Left ventricle myocardium superior (tissue), 1 donor: ENCODE data around the gene DPP10. TPM values are rescaled to one million over a fixed set of nuclear protein-coding genes. Genes with fewer than 3 reads are reported as not detected.
"Not testable (repeated sequence)": the region's sequence is repeated elsewhere in the genome, so short reads cannot be mapped to it uniquely, and the experiment has no call there.

Experiments used
- ATAC-seq: fragments of 200-7000 bp; cut with Tn5 transposase; one replicate; pipeline ENCODE4 v1.9.1; 2020; ENCODE audit warnings: mild to moderate bottlenecking, moderate library complexity
- DNase-seq: peaks from one replicate; pipeline ENCODE4 v3.0.0-alpha.2; 2020
- intact Hi-C: fragments of 100-400 bp; cut with micrococcal nuclease; formaldehyde crosslinking; loops from one replicate; pipeline ENCODE4 v1.11.0; 2022
- total RNA-seq: library from RNA; stranded (reverse); fragmentation: NEBNext Ultra II Directional; extraction: Animal tissue kit (Norgen Biotek cat#: 25700); gene quantifications from one replicate; pipeline ENCODE4 v1.2.1, GENCODE V29; 2021
- donor health status: DM: no; HTN: yes; CAD: no; lungs with severe emphysema.

The DPP10 gene
- total RNA-seq, 1 donor from 2014 or later: 0.27 TPM

GRCh38 chr2:115070002-115070401 is 627.6 kb downstream of the DPP10 start:
- intact Hi-C loops: no loop called here
- ATAC-seq (no peak), DNase-seq (no peak)

- DNase-seq (no peak), ATAC-seq (no peak)
- intact Hi-C loops: no loop called here
Observed at GRCh38 chr2:115071534-115071933, 629.1 kb downstream of the DPP10 start.

GRCh38 chr2:115075800-115076199 is 633.4 kb downstream of the DPP10 start:
- ATAC-seq (no peak), DNase-seq (no peak)
- intact Hi-C loops: no loop called here

- no peak for DNase-seq
- no peak for ATAC-seq
- intact Hi-C loops: no loop called here
Observed at GRCh38 chr2:115077626-115078025, 635.2 kb downstream of the DPP10 start.

- DNase-seq (no peak), ATAC-seq (no peak)
- intact Hi-C loops: no loop called here
Observed at GRCh38 chr2:115083225-115083624, 640.8 kb downstream of the DPP10 start.

GRCh38 chr2:115083711-115084110 is 641.3 kb downstream of the DPP10 start:
- no peak for DNase-seq
- intact Hi-C loops: no loop called here
- no peak for ATAC-seq

- DNase-seq (no peak), ATAC-seq (no peak)
- intact Hi-C loops: no loop called here
Observed at GRCh38 chr2:115084446-115084845, 642.0 kb downstream of the DPP10 start.

GRCh38 chr2:115086051-115086620 is 643.7 kb downstream of the DPP10 start:
- DNase-seq, ATAC-seq, intact Hi-C loops: not testable (repeated sequence)

- no peak for ATAC-seq
- intact Hi-C loops: no loop called here
- no peak for DNase-seq
Observed at GRCh38 chr2:115094441-115094840, 652.0 kb downstream of the DPP10 start.

- ATAC-seq: no peak
- DNase-seq: no peak
- intact Hi-C loops: no loop called here
Observed at GRCh38 chr2:115105966-115106365, 663.5 kb downstream of the DPP10 start.

GRCh38 chr2:115115135-115115534 is 672.7 kb downstream of the DPP10 start:
- ATAC-seq: no peak
- intact Hi-C loops: no loop called here
- DNase-seq: no peak

- intact Hi-C loops: no loop called here
- no peak for DNase-seq
- ATAC-seq: no peak
Observed at GRCh38 chr2:115118306-115118705, 675.9 kb downstream of the DPP10 start.

GRCh38 chr2:115119086-115119485 is 676.6 kb downstream of the DPP10 start:
- no peak for ATAC-seq
- no peak for DNase-seq
- intact Hi-C loops: no loop called here

- intact Hi-C loops: no loop called here
- DNase-seq: no peak
- no peak for ATAC-seq
Observed at GRCh38 chr2:115122701-115123100, 680.3 kb downstream of the DPP10 start.

- ATAC-seq (no peak), DNase-seq (no peak)
- intact Hi-C loops: no loop called here
Observed at GRCh38 chr2:115124817-115125216, 682.4 kb downstream of the DPP10 start.

GRCh38 chr2:115129536-115129935 is 687.1 kb downstream of the DPP10 start:
- DNase-seq: no peak
- intact Hi-C loops: no loop called here
- ATAC-seq: no peak

- DNase-seq: no peak
- intact Hi-C loops: no loop called here
- ATAC-seq: no peak
Observed at GRCh38 chr2:115160531-115161080, 718.2 kb downstream of the DPP10 start.

- intact Hi-C loops: no loop called here
- DNase-seq (no peak), ATAC-seq (no peak)
Observed at GRCh38 chr2:115161081-115161770, 718.8 kb downstream of the DPP10 start.

- DNase-seq: no peak
- intact Hi-C loops: no loop called here
- ATAC-seq: peak; percentile 28
Observed at GRCh38 chr2:115161771-115162493, 719.5 kb downstream of the DPP10 start.
